ENCODE data around the gene MYH3.

DNA sequence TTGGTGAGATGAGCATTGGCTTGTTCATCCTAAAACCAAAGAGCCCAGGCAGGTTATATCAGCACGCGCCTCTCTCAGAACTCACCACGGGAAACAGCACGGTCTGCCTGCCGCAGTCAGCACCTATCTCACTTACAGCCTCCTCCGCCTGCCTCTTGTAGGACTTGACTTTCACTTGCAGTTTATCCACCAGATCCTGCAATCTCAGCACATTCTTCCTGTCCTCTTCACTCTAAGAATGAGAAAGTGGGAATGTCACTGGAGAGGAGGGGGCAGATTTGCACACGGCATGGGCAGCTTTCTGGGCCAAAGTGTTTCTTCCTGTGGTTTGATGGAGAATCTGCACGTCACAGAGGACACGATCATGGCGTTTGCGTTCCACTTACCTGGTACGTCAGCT, 27.4 kb downstream of the MYH3 start:
- TF ChIP-seq, protein P1, sequence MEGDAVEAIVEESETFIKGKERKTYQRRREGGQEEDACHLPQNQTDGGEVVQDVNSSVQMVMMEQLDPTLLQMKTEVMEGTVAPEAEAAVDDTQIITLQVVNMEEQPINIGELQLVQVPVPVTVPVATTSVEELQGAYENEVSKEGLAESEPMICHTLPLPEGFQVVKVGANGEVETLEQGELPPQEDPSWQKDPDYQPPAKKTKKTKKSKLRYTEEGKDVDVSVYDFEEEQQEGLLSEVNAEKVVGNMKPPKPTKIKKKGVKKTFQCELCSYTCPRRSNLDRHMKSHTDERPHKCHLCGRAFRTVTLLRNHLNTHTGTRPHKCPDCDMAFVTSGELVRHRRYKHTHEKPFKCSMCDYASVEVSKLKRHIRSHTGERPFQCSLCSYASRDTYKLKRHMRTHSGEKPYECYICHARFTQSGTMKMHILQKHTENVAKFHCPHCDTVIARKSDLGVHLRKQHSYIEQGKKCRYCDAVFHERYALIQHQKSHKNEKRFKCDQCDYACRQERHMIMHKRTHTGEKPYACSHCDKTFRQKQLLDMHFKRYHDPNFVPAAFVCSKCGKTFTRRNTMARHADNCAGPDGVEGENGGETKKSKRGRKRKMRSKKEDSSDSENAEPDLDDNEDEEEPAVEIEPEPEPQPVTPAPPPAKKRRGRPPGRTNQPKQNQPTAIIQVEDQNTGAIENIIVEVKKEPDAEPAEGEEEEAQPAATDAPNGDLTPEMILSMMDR (conservative IDR thresholded peaks at IDR 0.05), result no peak
- no peak for TF ChIP-seq ZFX (IDR thresholded peaks at IDR 0.05)

All from C4-2B (cell line).